Measurements from ENCODE around the gene SGF29.

The SGF29 gene

DNA sequence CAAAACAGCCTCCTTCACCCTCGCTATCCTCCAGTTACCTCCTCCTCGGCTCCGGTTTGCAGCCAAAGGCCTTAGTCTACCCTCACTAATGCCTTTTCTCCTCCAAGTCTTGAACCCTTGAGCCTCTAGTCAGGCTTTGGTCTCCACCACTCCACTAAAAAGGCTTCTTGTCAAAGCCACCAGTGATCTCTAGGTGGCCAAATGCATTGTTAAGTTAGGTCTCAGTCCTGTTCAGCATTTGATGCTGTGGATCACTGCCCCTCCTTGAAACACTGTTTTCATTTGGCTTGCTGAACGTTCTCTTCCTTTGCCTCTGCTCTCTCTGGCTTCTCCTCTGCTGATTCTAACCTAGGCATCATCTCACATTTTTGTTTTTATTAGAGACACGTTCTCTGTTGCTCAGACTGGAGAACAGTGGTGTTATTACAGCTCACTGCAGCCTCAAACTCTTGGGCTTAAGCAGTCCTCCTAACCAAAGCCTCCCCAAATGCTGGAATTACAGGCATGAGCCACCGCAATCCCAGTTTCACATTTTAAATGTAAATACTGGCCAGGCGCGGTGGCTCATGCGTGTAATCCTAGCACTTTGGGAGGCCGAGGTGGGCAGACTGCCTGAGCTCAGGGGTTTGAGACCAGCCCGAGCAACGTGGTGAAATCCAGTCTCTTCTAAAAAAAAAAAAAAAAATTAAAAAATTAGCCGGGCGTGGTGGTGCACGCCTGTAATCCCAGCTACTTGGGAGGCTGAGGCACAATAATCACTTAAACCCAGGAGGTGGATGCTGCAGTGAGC lies 1.1 kb downstream of the SGF29 start:
- TF ChIP-seq, protein P1, sequence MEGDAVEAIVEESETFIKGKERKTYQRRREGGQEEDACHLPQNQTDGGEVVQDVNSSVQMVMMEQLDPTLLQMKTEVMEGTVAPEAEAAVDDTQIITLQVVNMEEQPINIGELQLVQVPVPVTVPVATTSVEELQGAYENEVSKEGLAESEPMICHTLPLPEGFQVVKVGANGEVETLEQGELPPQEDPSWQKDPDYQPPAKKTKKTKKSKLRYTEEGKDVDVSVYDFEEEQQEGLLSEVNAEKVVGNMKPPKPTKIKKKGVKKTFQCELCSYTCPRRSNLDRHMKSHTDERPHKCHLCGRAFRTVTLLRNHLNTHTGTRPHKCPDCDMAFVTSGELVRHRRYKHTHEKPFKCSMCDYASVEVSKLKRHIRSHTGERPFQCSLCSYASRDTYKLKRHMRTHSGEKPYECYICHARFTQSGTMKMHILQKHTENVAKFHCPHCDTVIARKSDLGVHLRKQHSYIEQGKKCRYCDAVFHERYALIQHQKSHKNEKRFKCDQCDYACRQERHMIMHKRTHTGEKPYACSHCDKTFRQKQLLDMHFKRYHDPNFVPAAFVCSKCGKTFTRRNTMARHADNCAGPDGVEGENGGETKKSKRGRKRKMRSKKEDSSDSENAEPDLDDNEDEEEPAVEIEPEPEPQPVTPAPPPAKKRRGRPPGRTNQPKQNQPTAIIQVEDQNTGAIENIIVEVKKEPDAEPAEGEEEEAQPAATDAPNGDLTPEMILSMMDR (conservative IDR thresholded peaks at IDR 0.05; ENCODE audit: low read depth, low read length): no peak
- no peak overlapping the region for H3K27ac ChIP-seq
- H3K4me2 ChIP-seq: peak overlapping the region; percentile 99
- H3K4me3 ChIP-seq (IDR thresholded peaks at IDR 0.05; ENCODE audit: insufficient read depth, low read depth, low read length): no peak overlapping the region
- no peaks in the 10 kb centered on the region; the same call in 1 of the 2 replicates for H3K36me3 ChIP-seq (ENCODE audit: insufficient read depth)
- H3K4me1 ChIP-seq (ENCODE audit: low read depth, poor library complexity, severe bottlenecking): peaks cover 29% of the 10 kb centered on the region
- no peaks in the 10 kb centered on the region for H3K27me3 ChIP-seq (ENCODE audit: insufficient read depth, low read depth)
- H3K9ac ChIP-seq: peak overlapping the region; percentile 31; the same call in 1 of the 2 replicates
- no peaks in the 10 kb centered on the region for H4K20me1 ChIP-seq (ENCODE audit: insufficient read depth)
- H3K79me2 ChIP-seq (ENCODE audit: insufficient read depth, low read depth): peaks cover 5% of the 10 kb centered on the region; the same call in 1 of the 2 replicates
- peak overlapping the region; percentile 80 for H2AFZ ChIP-seq (ENCODE audit: low read depth)

DNA sequence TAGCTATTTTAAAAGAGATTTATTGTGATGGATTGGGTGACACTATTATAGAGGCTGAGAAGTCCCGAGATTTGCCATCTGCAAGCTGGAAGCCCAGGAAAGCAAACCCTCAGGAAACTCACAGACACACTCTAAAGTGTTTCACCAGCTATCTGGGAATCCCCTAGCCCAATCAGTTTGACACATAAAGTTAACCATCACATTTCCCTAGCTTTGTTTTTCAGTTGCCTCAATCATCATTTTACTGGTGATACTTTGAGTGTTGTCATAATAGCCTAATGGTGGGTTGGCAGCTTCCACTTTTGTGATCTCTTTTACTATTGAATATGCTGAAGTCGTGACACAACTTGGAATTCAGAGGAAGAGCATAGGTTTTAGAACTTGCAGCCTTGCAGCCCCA lies 1.8 kb downstream of the SGF29 start:
- no peak overlapping the region for H3K9ac ChIP-seq
- no peaks in the 10 kb centered on the region for H4K20me1 ChIP-seq (ENCODE audit: insufficient read depth)
- peaks cover 5% of the 10 kb centered on the region; the same call in 1 of the 2 replicates for H3K79me2 ChIP-seq (ENCODE audit: insufficient read depth, low read depth)
- H3K4me1 ChIP-seq (ENCODE audit: low read depth, poor library complexity, severe bottlenecking): peaks cover 29% of the 10 kb centered on the region
- no peak overlapping the region for H3K4me3 ChIP-seq (IDR thresholded peaks at IDR 0.05; ENCODE audit: insufficient read depth, low read depth, low read length)
- no peak overlapping the region for H3K27ac ChIP-seq
- no peaks in the 10 kb centered on the region; the same call in 1 of the 2 replicates for H3K36me3 ChIP-seq (ENCODE audit: insufficient read depth)
- peak overlapping the region; percentile 99 for H3K4me2 ChIP-seq
- TF ChIP-seq, protein P1 (conservative IDR thresholded peaks at IDR 0.05; ENCODE audit: low read depth, low read length): no peak
- H2AFZ ChIP-seq (ENCODE audit: low read depth): no peak overlapping the region
- no peaks in the 10 kb centered on the region for H3K27me3 ChIP-seq (ENCODE audit: insufficient read depth, low read depth)

DNA sequence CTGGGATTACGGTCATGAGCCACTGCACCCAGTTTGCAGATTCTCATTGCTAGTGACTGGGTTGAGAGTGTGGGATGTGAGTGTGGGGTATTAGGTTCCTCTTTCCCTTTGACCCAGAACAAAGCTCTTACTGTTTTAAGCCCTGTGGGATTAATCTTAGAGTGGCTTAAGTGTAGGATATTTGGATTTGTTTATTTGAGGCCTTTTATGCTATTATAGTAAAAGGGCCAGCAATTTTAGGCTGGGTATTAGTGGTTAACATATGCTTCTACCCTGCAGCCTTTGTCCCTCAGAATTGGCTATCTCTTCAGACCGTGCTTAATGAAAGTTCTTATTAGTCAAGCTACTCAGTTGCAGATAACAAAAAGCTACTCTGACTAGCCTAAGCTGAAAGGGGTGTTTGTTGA lies 3.2 kb downstream of the SGF29 start:
- Histone ChIP-seq H3K9ac (no peak overlapping the region), H3K79me2 (ENCODE audit: insufficient read depth, low read depth) (peaks cover 5% of the 10 kb centered on the region; the same call in 1 of the 2 replicates), H3K27ac (no peak overlapping the region), H3K4me1 (ENCODE audit: low read depth, poor library complexity, severe bottlenecking) (peaks cover 29% of the 10 kb centered on the region), H2AFZ (ENCODE audit: low read depth) (no peak overlapping the region), H3K27me3 (ENCODE audit: insufficient read depth, low read depth) (no peaks in the 10 kb centered on the region), H3K4me2 (no peak overlapping the region), H3K36me3 (ENCODE audit: insufficient read depth) (no peaks in the 10 kb centered on the region; the same call in 1 of the 2 replicates), H4K20me1 (ENCODE audit: insufficient read depth) (no peaks in the 10 kb centered on the region), H3K4me3 (IDR thresholded peaks at IDR 0.05; ENCODE audit: insufficient read depth, low read depth, low read length) (no peak overlapping the region)
- TF ChIP-seq, protein P1 (conservative IDR thresholded peaks at IDR 0.05; ENCODE audit: low read depth, low read length): no peak

DNA sequence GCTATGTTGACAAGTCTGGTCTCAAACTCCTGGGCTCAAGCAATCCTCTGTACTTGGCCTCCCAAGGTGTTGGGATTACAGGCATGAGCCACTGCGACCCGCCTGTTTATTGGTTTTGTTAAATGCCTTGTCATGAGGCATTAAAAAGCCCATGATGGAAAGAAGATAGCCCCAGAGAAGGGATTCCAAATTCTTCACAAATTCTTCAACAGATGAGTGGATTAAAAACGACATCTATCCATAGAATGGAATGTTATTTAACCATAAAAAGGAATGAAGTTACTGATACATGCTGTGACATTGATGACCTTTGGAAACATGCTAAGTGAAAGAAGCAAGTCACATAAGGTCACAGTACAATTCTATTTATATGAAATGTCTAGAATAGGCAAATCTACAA lies 4.7 kb downstream of the SGF29 start:
- no peak overlapping the region for H3K27ac ChIP-seq
- peaks cover 5% of the 10 kb centered on the region; the same call in 1 of the 2 replicates for H3K79me2 ChIP-seq (ENCODE audit: insufficient read depth, low read depth)
- no peaks in the 10 kb centered on the region for H3K27me3 ChIP-seq (ENCODE audit: insufficient read depth, low read depth)
- H3K9ac ChIP-seq: no peak overlapping the region
- TF ChIP-seq, protein P1 (conservative IDR thresholded peaks at IDR 0.05; ENCODE audit: low read depth, low read length): no peak
- H4K20me1 ChIP-seq (ENCODE audit: insufficient read depth): no peaks in the 10 kb centered on the region
- H3K36me3 ChIP-seq (ENCODE audit: insufficient read depth): no peaks in the 10 kb centered on the region; the same call in 1 of the 2 replicates
- H2AFZ ChIP-seq (ENCODE audit: low read depth): no peak overlapping the region
- H3K4me1 ChIP-seq (ENCODE audit: low read depth, poor library complexity, severe bottlenecking): peaks cover 21% of the 10 kb centered on the region
- no peak overlapping the region for H3K4me2 ChIP-seq
- no peak overlapping the region for H3K4me3 ChIP-seq (IDR thresholded peaks at IDR 0.05; ENCODE audit: insufficient read depth, low read depth, low read length)

Data from KMS-11 (cell line).